Jurkat, Clone E6-1 (cell line): ENCODE results near the gene TPO.

Experiments
- DNase-seq: peaks from one replicate; pipeline ENCODE4 v3.0.0-alpha.2; 2011; ENCODE audit warnings: low read depth, low spot score
- H3K4me3 ChIP-seq: 2 replicates; pipeline ENCODE4 v1.5.1; 2011; ENCODE audit warnings: mild to moderate bottlenecking, low read length, control low read depth, moderate library complexity

The TPO gene

DNA sequence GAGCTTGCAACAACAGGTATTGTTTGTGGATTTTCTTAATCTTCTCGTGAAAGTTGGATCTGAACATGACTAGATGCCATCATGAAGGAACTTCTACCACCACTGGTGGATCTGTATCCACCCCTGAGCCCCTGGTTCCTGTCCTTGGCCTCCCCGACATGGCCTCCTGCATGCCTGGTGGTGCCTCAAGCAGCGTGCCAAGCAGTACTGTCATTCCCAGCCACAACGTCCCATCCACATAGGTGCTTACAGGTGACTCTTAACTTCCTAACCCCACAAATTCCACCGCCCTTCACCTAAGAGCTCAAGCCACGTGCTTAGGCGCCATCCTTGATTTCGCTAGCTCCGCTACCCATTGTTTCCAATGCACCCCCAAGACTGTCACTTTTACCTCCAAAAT lies 23.1 kb downstream of the TPO start:
- no peak overlapping the region for H3K4me3 ChIP-seq
- DNase-seq: no peak

DNA sequence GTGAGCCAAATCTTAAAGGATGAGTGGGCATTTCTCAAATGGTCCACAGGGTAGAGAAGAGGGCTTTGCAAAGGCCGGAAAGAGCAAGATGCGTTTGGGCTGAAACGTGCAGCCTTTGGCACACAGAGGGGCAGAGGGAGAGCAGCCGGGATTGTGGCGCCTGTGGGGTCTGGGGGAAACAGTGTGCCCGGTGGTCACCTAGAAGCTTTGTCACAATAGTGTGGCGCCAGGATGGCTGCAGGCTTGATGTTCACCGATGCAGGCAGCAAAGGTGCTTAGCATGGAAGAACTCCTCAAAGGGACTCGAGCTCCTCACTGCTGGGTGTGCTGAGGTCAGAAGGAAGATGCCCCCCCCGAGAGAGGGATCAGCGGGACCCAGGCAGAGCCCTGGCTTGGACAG lies 23.8 kb downstream of the TPO start:
- DNase-seq: no peak

DNA sequence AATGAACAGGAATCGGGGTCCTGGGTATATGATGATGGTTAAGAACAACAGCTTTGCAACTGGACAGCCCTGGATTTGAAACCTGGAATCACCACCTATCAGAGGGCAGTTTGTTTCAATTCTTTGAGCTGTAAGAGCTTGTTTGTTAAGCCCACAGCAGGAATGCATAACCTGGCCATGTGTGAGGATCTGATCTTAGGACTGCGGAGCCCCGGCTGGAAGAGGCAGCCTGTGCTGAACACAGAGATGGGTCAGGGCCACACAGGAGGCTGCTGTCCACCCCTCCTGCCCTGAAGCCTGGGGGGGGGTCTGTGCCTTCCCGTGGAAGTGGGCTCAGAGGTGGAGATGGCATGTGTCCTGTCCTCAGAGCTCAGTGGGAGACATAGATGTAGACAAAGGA lies 24.3 kb downstream of the TPO start:
- no peak for DNase-seq
- H3K4me3 ChIP-seq: no peak overlapping the region

More for the DNA sequence above, 23.8 kb downstream of the TPO start:
- H3K4me3 ChIP-seq: no peak overlapping the region

DNA sequence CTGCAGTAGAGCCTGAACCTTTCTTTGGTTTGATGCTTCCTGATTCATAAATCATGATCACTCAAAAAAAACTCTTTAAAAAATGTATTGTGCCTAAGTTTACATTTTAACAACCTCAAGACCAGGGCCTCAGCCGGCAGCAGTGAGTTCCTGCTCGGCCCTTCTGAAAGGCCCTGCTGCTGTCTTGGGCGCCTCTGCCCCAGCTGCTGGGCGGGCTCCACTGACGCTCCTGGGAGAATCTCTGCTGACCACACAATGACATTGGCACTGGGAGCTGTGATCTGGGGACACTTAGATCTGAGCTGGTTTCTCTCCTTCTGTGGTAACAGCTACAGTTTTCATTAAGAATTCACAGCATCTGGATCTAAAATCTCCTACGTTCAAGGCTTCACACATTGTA lies 25.7 kb downstream of the TPO start:
- H3K4me3 ChIP-seq: no peak overlapping the region

DNA sequence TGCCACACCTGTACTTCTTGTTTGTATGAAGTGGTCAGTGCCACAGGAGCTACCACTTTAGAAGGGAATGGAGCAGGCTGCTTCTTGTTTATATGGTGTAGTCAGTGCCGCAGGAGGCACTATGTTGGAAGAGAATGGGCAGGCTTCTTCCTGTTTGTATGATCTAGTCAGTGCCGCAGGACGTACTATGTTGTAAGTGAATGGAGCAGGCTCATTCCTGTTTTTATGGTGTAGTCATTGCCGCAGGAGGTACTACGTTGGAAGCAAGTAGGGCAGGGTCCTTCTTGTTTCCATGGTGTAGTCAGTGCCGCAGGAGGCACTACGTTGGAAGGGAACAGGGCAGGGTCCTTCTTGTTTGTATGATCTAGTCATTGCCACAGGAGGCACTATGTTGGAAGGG lies 27.3 kb downstream of the TPO start:
- DNase-seq: no peak
- no peak overlapping the region for H3K4me3 ChIP-seq

More for the DNA sequence above, 25.7 kb downstream of the TPO start:
- DNase-seq: no peak

DNA sequence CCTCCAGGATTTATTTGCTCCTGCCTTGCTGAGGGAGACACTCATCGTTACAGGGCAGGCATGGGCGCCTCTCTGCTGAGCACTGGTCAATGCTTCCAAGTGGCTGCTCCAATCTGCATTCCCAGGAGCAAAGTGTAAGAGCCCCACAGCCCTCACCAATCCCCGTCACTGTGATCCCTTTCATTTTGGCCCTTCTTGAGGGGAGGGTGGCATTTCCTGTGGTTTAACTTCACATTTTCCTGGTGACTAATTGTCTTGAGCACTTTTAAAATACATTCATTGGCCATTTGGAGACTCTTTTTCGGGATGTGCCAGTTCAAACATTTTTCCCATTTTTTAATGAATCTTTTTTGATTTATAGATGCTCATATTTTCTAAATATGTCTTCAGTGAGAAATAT lies 33.0 kb downstream of the TPO start:
- no peak overlapping the region for H3K4me3 ChIP-seq
- no peak for DNase-seq

DNA sequence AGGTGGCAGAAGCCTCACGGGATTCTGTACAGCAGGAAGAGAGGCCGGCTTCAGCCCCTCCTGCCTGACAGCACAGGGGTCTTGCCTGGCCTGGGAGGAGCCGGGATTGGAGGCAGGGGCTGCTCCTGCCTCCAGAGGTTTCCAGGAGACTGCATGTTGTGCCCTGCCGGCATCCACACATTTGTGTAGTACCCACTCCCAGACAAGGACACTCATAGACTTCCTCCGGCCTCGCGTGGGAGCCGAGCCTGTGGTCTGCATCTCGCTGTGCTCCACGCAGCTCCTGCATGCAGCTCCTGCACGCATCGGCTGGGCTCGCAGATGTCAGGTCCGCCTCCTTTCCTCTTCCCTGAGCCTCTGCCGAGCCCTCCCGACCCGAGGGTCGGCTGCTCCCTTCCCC lies 34.7 kb downstream of the TPO start:
- no peak for DNase-seq
- no peak overlapping the region for H3K4me3 ChIP-seq

DNA sequence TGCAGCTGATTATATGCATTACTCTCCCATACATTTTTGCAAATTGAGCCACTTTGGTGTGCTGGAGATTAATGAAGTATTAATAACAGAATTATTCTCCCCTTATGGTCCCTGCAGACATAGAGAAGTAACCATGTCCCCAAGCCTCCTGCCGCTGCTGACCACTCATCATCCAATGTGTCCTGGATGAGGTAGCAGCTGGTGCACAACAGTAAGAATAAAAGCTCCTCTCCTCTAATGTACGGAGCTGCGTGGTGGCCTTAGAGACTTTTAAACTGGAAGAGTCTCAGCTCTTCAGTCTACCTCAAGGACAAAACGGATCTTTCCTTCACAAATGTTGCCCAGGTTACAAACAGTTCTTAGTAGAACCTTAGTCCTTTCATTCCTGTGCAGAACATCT lies 37.7 kb downstream of the TPO start:
- no peak for DNase-seq
- H3K4me3 ChIP-seq: no peak overlapping the region

DNA sequence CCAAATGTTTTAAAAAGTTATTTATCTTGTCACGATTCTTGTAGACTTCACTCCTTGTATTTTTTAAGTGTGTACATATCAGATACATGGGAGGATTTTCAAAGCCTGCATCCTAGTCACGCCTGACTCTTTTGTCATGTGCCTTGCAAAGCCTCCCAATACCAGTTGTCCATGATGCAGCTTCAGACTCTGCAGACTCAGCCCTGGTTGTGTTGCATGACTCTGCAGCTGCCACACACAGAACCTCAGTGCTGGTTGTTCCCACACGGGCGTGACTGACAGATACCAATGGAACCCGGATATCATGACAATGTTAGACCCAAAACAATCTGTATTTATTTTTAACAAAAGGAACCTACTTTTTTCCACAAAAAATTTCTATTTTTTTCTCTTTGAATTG lies 38.2 kb downstream of the TPO start:
- H3K4me3 ChIP-seq: no peak overlapping the region
- DNase-seq: no peak

DNA sequence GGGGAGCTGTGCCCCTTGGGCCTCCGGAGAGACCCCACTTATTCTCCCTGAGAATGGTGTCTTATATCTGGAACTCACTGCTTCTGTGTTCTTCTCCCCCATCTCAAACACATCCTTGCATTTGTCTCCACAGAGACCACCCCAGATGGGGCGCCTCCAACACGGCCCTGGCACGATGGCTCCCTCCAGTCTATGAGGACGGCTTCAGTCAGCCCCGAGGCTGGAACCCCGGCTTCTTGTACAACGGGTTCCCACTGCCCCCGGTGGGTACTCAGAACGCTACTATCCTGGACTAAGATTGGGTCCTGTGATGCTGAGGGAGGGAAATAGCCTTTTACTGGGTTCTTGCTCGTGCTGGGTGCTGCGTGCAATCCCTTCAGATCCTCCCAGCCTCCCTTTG lies 40.3 kb downstream of the TPO start:
- no peak overlapping the region for H3K4me3 ChIP-seq
- no peak for DNase-seq

DNA sequence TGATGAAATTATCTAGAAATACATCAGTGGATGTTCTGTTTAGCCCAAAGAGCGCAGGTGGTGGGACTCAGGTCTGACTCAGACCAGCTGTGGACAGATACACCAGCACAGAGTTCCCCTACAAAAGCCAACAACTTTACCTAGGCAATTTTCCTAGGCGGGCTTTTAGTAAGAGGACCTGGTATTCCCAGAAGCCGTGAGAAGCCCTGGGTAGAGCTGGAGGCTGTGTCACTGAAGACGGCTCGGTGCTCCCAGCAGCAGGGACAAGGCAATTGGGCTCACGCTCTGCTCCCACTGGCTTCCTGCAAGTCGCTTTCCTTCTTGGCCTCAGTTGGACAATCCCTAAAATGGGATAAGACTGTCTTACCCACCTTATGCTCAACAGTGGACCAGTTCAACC lies 41.1 kb downstream of the TPO start:
- no peak for DNase-seq
- H3K4me3 ChIP-seq: no peak overlapping the region

DNA sequence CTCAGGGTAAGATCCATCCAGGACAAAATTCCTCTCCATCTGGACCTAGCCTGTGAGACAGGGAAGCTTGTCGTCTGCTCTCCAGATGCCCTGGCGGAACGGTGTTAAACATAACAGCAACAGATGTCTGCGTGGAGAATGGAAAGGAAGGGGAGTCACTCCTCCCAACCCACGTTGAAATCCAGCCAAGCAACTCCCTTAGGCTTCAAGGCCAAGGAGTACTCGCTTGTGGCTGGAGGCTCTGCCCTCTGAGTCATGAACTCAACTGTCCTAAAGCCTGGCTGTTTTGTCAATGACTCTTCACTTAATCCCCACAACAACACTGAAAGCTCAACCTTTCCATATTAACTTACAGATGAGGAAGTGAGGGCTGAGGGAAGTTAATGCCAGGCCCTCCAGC lies 42.2 kb downstream of the TPO start:
- no peak for DNase-seq
- no peak overlapping the region for H3K4me3 ChIP-seq

DNA sequence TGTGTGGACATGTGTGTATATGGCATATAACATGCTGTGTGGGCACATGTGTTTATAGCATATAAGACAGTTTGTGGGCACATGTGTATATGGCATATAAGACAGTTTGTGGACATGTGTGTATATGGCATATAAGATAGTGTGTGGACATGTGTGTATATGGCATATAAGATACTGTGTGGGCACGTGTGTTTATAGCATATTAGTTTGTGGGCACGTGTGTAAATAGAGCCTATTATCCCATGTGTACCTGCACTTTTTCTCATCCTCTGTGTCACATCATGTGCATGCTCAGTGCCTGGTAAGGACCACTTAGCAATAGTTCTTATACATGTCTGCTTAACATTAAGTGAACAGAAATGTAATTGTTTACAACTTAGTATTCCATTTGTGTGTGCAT lies 45.2 kb downstream of the TPO start:
- H3K4me3 ChIP-seq: no peak overlapping the region
- no peak for DNase-seq

DNA sequence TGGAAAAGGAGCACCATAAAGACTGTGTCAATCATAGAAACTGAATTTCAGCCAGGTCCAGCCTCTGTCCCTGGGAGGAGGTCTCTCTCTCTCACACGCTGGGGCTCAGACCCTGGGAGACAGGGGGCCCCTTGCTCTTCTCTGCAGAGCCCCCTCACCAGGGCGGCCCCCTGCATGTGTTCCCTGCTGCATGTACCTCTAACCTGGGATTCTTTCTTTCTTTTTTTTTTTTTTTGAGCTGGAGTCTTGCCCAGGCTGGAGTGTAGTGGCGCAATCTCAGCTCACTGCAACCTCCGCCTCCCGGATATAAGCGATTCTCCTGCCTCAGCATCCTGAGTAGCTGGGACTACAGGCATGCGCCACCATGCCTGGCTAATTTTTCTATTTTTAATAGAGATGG lies 46.5 kb downstream of the TPO start:
- no peak for DNase-seq

DNA sequence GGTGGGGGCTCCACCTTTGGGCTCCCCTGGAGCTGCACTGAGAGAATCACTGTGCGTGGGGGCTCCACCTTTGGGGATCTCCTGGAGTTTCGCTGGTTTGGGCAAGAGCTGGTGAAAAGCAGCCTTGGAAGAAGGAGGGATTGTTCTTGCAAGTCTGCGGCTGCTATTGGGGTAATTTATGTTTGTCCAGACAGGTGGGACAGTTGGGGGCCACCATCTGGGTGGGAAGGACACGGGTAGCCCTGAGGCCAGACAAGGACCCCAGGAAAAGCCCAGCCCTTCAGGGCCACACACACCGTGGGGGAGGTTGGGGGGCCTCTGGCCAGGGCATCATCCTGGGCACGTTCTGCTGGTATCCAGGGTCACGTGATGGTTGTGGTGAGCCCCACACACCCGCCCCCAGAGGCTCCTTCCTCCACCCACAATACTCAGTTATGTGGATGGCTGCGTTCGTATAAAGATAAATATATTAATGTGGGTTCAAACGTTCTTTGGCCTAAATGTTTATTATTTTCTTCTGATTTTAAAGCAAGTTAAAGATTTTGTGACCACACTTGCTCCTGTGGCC lies 47.7 kb downstream of the TPO start:
- no peak for DNase-seq
- H3K4me3 ChIP-seq: no peak overlapping the region

More for the DNA sequence above, 46.5 kb downstream of the TPO start:
- no peak overlapping the region for H3K4me3 ChIP-seq

DNA sequence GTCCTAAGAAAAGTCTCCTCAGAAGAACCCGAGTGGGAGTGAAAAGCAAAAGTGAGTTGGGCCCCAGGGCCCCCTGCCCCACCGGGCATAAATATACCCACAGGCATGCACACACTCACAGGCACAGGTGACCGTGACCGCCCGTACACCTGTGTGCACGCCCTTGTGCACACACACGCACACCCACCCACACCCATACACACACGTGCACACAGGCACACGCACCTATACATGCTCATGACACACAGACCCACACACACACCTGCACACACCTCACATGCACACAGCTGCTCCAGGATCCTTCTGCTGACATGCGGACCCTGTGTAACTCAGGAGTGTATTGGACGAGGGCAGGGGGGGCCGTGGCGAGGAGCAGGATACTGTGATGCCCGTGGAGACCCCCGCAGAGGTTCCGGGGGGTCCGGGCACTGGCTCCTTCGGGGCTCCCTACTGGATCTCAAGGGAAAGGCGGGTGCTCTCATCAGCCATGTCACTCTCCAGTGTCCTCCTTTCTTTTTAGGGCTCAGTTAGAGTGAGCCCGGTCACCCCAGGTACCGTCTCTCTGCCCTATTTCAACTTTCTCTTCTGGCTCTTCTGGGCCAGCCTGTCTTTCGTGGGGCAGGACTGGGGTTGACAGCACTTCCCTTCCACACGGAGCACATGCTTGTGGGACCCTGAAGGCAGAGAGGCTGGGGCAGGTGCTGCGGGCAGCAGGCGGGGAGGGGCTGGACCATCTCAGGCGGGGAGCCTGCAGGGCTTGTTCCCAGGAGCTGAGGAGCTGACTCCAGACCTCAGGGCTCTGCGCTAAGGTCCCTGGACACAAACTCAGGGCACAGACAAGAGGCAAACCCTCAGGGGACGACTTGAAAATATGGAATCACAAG lies 48.5 kb downstream of the TPO start:
- DNase-seq: no peak
- no peak overlapping the region for H3K4me3 ChIP-seq

DNA sequence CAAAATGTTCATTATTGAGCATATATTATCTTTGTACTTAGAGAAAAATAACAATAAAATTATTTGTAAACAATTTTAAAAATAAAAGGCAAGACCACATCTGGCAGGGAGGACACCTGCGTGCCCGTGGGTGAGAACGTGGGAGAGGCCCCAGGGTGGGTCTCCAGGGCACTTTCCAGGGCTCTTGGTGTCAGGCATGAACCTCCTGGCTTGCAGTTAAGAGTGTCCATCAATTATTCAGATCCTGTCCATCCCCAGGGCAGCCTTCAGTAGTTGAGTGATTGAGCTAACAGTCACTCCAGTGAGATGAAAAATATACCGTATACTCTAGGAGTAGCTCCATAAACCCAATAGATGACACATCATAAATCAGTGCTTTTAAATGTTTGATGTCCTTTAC lies 49.7 kb downstream of the TPO start:
- DNase-seq: no peak
- H3K4me3 ChIP-seq: no peak overlapping the region

DNA sequence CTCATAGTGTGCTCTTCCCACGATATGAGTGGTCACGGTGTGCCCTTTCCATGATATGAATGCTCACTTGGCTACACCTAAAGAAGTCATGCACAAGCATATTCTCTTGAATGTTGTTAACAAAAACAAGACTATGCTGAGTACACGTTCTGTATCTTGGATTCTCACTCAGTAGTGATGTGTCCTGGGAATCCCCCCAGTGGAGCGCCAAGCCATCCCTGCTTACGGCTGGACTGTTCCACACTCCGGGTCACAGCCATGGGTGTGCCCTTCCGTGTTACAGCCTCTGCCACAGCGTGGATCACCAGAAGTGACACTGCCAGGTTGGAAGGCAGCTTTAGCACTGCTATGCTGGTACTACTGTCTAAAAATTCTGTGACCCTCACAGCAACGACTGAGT lies 59.1 kb downstream of the TPO start:
- H3K4me3 ChIP-seq: no peak overlapping the region
- no peak for DNase-seq

DNA sequence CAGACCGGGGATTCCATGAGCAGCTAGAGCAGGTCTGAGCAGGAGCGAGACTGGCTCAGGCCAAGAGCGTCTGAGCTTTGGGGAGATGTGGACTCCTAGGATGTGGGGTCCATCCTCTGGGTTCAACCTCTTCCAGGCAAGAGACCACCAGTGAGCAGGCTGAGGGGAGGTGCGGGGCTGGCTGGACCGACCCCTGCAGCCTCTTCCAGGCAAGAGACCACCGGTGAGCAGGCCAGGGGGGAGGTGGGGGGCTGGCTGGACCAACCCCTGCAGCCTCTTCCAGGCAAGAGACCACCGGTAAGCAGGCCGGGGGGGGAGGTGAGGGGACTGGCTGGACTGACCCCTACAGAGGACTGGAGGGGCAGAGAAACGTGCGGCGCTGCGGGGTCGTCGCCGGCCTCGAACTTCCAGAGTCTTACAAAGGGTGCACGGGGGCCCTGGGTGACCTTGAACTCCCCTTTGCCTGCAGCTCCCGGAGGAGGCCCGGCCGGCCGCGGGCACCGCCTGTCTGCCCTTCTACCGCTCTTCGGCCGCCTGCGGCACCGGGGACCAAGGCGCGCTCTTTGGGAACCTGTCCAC lies 63.4 kb downstream of the TPO start:
- no peak overlapping the region for H3K4me3 ChIP-seq
- DNase-seq: no peak

DNA sequence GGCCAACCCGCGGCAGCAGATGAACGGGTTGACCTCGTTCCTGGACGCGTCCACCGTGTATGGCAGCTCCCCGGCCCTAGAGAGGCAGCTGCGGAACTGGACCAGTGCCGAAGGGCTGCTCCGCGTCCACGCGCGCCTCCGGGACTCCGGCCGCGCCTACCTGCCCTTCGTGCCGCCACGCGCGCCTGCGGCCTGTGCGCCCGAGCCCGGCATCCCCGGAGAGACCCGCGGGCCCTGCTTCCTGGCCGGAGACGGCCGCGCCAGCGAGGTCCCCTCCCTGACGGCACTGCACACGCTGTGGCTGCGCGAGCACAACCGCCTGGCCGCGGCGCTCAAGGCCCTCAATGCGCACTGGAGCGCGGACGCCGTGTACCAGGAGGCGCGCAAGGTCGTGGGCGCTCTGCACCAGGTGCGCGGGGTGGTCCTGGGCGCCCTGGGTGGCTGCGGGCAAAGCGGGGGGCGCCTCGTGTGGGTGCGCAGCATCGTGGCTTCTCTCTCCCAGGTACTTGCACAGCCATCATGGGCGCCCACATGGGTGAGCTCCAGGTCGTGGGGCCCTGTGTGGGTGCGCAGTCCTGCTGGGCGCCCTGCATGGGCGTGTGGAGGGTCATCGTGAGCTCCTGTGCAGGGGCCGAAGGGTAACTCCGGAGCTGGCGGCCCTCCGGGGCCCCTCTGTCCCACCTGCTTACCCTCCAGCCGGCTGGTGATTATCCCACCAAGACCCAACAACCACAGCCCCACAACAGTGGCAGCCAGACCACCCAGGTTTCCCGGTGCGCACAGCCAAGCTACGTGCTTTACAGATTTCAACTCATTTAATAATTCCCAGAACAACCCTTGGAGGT lies 64.2 kb downstream of the TPO start:
- H3K4me3 ChIP-seq: no peak overlapping the region
- DNase-seq: no peak
